Measurements from ENCODE around the gene HRH3.

HRH3 gene

GRCh38 chr20:62197311-62197710 lies 22.8 kb downstream of the HRH3 start:
- no peak for DNase-seq

- DNase-seq: no peak
Measured at GRCh38 chr20:62196286-62196685, 23.8 kb downstream of the HRH3 start.

- DNase-seq: no peak
Measured at GRCh38 chr20:62195736-62196135, 24.3 kb downstream of the HRH3 start.

DNA sequence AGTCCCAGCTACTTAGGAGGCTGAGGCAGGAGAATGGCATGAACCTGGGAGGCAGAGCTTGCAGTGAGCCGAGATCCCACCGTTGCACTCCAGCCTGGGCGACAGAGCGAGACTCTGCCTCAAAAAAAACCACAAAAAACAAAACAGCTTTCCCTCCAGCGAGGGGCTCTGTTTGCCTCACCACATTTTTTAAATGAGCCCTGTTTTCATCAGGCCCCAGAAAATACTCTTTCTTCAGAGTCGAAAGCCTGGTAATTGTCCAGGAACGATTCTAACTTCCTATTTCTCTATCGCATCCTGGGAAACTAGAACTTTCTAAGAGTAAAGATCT lies 25.0 kb downstream of the HRH3 start:
- DNase-seq: no peak

- no peak for DNase-seq
Measured at GRCh38 chr20:62193079-62194025, 26.7 kb downstream of the HRH3 start.

- no peak for DNase-seq
Measured at GRCh38 chr20:62192635-62193034, 27.4 kb downstream of the HRH3 start.

DNA sequence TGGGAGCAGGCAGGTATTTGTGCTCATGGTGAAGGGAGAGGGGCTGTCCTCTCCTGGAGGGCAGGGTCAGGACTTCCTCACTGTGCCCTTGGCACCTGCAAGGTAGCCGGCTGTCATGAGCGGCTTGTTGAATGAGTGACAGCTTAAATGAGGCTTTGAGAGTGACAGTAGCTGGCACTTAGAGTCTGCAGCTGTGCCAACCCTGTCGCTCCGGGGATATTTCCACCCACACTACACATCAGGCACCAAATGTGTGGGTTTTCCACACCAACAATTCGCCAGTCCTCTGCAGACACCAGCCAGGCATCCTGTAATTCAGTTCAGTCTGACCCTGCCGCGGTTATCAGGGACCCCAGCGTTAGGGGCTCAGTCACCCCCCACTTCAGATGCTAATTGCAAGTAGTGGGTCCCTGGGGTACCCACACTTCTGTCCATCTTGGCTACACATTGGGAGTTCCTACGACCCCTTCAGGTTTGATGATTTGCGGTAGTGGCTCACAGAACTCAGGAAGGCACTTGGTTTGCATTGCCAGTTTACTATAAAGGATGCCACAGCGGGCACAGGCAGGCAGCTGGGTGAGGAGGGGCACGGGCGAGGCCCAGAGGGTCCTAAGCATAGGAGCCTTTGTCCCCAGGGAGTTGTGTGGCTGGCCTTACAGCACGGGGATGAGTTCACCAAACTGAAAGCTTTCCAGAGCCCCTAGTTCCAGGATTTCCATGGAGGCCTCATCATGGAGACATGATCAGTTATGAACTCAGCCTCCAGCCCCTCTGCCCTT lies 28.1 kb downstream of the HRH3 start:
- DNase-seq: no peak

DNA sequence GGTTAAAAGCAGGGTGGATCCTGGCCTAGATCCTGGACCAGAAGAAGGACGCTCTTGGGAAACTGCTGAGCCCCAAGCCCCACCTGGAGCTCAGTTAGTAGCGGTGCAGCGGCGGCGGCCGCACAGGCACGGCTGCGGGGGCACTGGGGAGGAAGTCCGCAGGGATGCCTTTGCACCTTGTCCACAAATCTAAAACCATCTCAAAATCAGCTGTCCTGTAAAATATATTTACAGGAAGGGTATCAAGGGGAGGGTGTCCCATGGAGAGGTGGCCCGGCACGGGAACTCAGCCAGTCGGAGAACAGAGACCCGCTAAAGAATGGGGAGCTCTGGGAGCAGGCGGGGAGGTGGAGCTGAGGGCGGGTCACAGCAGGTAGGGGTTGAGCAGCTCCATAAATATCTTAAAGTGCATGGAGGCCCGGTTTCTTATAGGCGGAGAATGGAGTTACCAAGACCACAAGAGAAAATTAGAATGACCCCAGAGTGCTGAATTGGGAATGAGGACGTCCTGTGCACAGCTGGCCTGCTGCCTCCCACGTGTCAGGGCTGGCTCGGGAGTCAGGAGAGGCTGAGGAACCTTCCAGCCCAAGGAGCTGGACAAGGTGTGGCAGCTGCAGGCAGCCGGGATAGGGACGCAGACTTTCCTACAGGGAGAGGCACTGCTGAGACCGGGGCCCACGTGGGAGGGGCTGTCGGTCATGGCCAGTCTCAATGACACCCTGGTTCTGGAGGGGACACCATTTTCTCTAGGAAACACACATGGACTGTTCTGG lies 29.3 kb downstream of the HRH3 start:
- no peak for DNase-seq

- no peak for DNase-seq
Measured at GRCh38 chr20:62186887-62187866, 32.9 kb downstream of the HRH3 start.

DNA sequence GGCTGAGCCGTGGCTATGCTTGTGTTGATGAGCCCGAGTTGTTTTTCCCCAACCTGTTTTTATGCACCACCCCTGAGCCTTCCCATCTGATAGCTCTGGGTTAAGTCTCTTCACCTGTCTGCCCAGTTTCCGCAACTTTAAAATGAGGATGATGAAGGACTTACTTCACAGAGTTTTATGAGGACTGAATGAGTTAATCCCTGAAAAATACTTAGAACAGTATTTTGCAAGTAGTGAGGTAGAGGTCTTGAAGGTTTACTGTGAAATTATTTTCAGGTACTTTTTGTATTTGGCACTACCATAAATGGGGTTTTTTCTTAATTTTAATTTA lies 34.0 kb downstream of the HRH3 start:
- no peak for DNase-seq

- DNase-seq: no peak
Measured at GRCh38 chr20:62183426-62184142, 36.5 kb downstream of the HRH3 start.

- DNase-seq: peak; percentile 44
Measured at GRCh38 chr20:62182469-62183425, 37.3 kb downstream of the HRH3 start, which contains the start of gene MTG2. TSS of gene MTG2 (plus strand) at chr20:62183028. CDS start at chr20:62193421, 10,393 bp downstream.

DNA sequence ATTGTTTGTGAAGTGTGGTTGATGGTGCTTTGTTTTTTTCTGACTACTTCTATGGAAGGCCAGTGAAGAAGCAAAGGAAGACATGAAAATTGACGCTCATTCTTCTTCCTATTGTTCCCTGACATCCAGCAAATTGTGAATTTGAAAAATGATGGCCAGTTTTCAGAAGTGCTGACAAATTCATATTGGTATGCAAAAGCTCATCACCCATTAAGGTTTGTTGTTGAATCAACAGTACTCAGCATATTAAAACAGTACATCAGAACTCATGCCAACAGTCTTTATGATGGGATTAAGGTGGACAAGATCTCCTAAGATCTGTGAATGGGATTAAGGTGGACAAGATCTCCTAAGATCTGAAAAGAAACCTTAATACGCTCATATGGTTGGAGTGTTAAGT lies 38.3 kb downstream of the HRH3 start:
- no peak for DNase-seq

- DNase-seq: no peak
Measured at GRCh38 chr20:62179162-62179504, 40.9 kb downstream of the HRH3 start.

- no peak for DNase-seq
Measured at GRCh38 chr20:62178316-62179161, 41.5 kb downstream of the HRH3 start.

DNA sequence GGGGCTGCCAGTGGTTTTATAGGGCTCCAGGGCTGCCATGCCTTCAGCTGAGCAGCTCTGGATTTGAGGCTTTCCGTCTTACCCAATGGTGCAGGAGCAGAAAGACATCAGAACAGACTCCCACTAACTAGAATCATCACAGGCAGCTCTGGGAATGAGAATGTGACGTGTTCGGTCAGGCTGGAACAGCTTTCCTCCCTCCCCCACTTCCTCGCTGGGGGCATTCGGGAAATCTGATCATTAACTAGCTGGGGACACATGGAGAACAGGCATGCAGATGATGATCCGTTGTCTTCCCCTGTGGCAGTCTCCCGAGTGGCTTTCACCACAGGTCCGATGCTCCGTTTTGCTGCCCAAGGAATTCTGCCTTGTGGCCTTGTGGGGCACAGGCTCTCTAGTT lies 42.8 kb downstream of the HRH3 start:
- DNase-seq: no peak

DNA sequence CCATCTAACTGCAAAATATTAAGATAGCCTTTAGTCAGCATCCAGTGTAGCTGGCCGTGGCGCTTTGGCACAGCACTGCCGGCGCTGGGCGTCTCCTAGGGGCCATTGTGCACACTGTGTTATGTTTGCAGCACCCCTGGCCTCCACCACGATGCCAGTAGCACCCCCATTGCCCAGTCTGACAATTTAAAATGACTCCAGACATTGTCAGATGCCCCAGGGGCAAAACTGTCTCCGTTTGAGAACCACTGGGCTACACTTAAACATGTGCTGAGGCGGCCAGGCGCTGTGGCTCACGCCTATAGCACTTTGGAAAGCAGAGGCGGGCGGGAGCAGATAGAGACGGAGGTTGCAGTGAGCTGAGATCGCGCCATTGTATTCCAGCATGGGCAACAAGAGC lies 43.2 kb downstream of the HRH3 start:
- no peak for DNase-seq

DNA sequence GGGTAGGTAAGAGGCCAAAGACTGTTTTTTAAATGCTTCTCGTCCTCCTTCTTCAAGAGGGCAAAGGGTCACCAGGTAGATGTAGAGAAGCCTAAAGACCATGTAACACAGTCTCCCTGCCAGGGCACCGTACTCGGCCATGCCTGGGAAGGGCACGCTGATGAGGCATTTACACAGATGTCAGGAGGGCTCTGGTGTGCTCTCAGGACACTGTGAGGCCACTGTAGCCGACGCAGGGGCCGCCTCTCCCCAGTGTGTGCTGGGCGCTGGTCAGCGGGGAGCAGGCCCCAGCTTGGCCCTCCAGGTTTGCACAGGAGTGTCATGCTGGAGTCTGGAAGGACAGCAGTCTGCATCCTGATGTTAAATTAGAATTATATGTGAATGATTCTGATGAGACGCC lies 44.4 kb downstream of the HRH3 start:
- DNase-seq: no peak

- no peak for DNase-seq
Measured at GRCh38 chr20:62174870-62175624, 45.0 kb downstream of the HRH3 start.
